ENCODE measurements around the gene HDAC9. TPM values are rescaled to one million over a fixed set of nuclear protein-coding genes. Genes with fewer than 3 reads are reported as not detected.

HDAC9 gene
- total and polyA plus RNA-seq, 7 experiments from 2014 or later: 0.08 to 32.1 (median 0.30) TPM

GRCh38 chr7:18489624-18490023 lies 5.9 kb upstream of the HDAC9 start:
- H3K9me3 Mint-ChIP-seq: peaks cover 0 to under 1% (median 0%) of the 10 kb centered on the region in 11 donors

GRCh38 chr7:18491871-18492270 lies 3.7 kb upstream of the HDAC9 start:
- H3K4me3 ChIP-seq (ENCODE audit: low read length): no peak overlapping the region
- H3K36me3 ChIP-seq (ENCODE audit: control insufficient read depth in 2 of 3, insufficient read depth in 3 of 3, low read length in 3 of 3): no peaks in the 10 kb centered on the region
- H3K4me1 ChIP-seq (ENCODE audit: control insufficient read depth in 2 of 2, insufficient read depth in 2 of 2, low read length in 2 of 2): peaks cover 0 to 4% of the 10 kb centered on the region in 2 donors
- H3K4me1 Mint-ChIP-seq: peaks cover 0 to 12% (median 9%) of the 10 kb centered on the region in 7 donors
- no peaks in the 10 kb centered on the region for H3K9me3 Mint-ChIP-seq
- ChIA-PET POLR2A (no interaction called here), CTCF (no interaction called here)
- intact Hi-C loops (cut with micrococcal nuclease): no loop called here
- H3K27me3 ChIP-seq (ENCODE audit: control insufficient read depth in 2 of 2, insufficient read depth in 2 of 2, low read length in 2 of 2): no peaks in the 10 kb centered on the region
- H3K27ac ChIP-seq (ENCODE audit: low read depth, low read length): no peak overlapping the region
- DNase-seq (no peak), ATAC-seq (no peak)
- no peaks in the 10 kb centered on the region for H3K36me3 Mint-ChIP-seq
- H3K4me3 Mint-ChIP-seq: no peak overlapping the region
- H3K27me3 Mint-ChIP-seq: peaks cover 0 to 7% (median 3%) of the 10 kb centered on the region in 5 donors
- no peak overlapping the region for H3K27ac Mint-ChIP-seq
- no peaks in the 10 kb centered on the region for H3K9me3 ChIP-seq (ENCODE audit: control insufficient read depth in 2 of 3, low read length in 3 of 3)

More at GRCh38 chr7:18489624-18490023, 5.9 kb upstream of the HDAC9 start:
- Histone ChIP-seq H3K4me3 (ENCODE audit: low read length) (no peak overlapping the region), H3K4me1 (ENCODE audit: control insufficient read depth in 2 of 2, insufficient read depth in 2 of 2, low read length in 2 of 2) (no peaks in the 10 kb centered on the region), H3K27me3 (ENCODE audit: control insufficient read depth in 2 of 2, insufficient read depth in 2 of 2, low read length in 2 of 2) (no peaks in the 10 kb centered on the region), H3K36me3 (ENCODE audit: control insufficient read depth in 2 of 3, insufficient read depth in 3 of 3, low read length in 3 of 3) (no peaks in the 10 kb centered on the region), H3K27ac (ENCODE audit: low read depth, low read length) (no peak overlapping the region), H3K9me3 (ENCODE audit: control insufficient read depth in 2 of 3, low read length in 3 of 3) (no peaks in the 10 kb centered on the region)
- no peak for DNase-seq
- ChIA-PET POLR2A (no interaction called here), CTCF (no interaction called here)
- Mint-ChIP-seq H3K27me3 (peaks cover 0 to 6% (median 0%) of the 10 kb centered on the region in 5 donors), H3K27ac (no peak overlapping the region), H3K4me3 (no peak overlapping the region), H3K36me3 (no peaks in the 10 kb centered on the region), H3K4me1 (peaks cover 0 to 2% (median 0%) of the 10 kb centered on the region in 7 donors)
- no peak for ATAC-seq
- intact Hi-C loops (cut with micrococcal nuclease): no loop called here

GRCh38 chr7:18494406-18494805 lies 1.1 kb upstream of the HDAC9 start:
- Histone ChIP-seq H3K27ac (ENCODE audit: low read depth, low read length) (no peak overlapping the region), H3K9me3 (ENCODE audit: control insufficient read depth in 2 of 3, low read length in 3 of 3) (no peaks in the 10 kb centered on the region), H3K4me3 (ENCODE audit: low read length) (no peak overlapping the region), H3K36me3 (ENCODE audit: control insufficient read depth in 2 of 3, insufficient read depth in 3 of 3, low read length in 3 of 3) (no peaks in the 10 kb centered on the region), H3K4me1 (ENCODE audit: control insufficient read depth in 2 of 2, insufficient read depth in 2 of 2, low read length in 2 of 2) (peaks cover 0 to 4% of the 10 kb centered on the region in 2 donors), H3K27me3 (ENCODE audit: control insufficient read depth in 2 of 2, insufficient read depth in 2 of 2, low read length in 2 of 2) (no peaks in the 10 kb centered on the region)
- DNase-seq: no peak
- intact Hi-C loops (cut with micrococcal nuclease): no loop called here
- Mint-ChIP-seq H3K9me3 (no peaks in the 10 kb centered on the region), H3K27me3 (peaks cover 0 to 7% (median 3%) of the 10 kb centered on the region in 5 donors), H3K27ac (no peak overlapping the region), H3K4me1 (peaks cover 0 to 12% (median 9%) of the 10 kb centered on the region in 7 donors), H3K36me3 (no peaks in the 10 kb centered on the region), H3K4me3 (no peak overlapping the region)
- no peak for ATAC-seq
- ChIA-PET POLR2A (no interaction called here), CTCF (no interaction called here)

- no peak for ATAC-seq
- ChIA-PET POLR2A (no interaction called here), CTCF (no interaction called here)
- intact Hi-C loops (cut with micrococcal nuclease): no loop called here
- no peaks in the 10 kb centered on the region for H3K36me3 Mint-ChIP-seq
- Histone ChIP-seq H3K4me3 (ENCODE audit: low read length) (no peak overlapping the region), H3K27ac (ENCODE audit: low read depth, low read length) (no peak overlapping the region), H3K9me3 (ENCODE audit: control insufficient read depth in 2 of 3, low read length in 3 of 3) (no peaks in the 10 kb centered on the region), H3K36me3 (ENCODE audit: control insufficient read depth in 2 of 3, insufficient read depth in 3 of 3, low read length in 3 of 3) (no peaks in the 10 kb centered on the region), H3K4me1 (ENCODE audit: control insufficient read depth in 2 of 2, insufficient read depth in 2 of 2, low read length in 2 of 2) (peaks cover 0 to 4% of the 10 kb centered on the region in 2 donors), H3K27me3 (ENCODE audit: control insufficient read depth in 2 of 2, insufficient read depth in 2 of 2, low read length in 2 of 2) (no peaks in the 10 kb centered on the region)
- H3K4me3 Mint-ChIP-seq: peak overlapping the region in 2 of 10 donors; percentile 48 to 64
- H3K27ac Mint-ChIP-seq: no peak overlapping the region
- no peaks in the 10 kb centered on the region for H3K9me3 Mint-ChIP-seq
- DNase-seq: peak in 1 of 9 donors; percentile 31
- peaks cover 0 to 12% (median 9%) of the 10 kb centered on the region in 7 donors for H3K4me1 Mint-ChIP-seq
- peaks cover 0 to 7% (median 3%) of the 10 kb centered on the region in 5 donors for H3K27me3 Mint-ChIP-seq
Observed at GRCh38 chr7:18494821-18495408, 634 bp upstream of the HDAC9 start.

- DNase-seq: no peak
- Mint-ChIP-seq H3K4me1 (peaks cover 0 to 12% (median 9%) of the 10 kb centered on the region in 7 donors), H3K4me3 (peak overlapping the region in 6 of 10 donors; percentile 7 to 64 (median 34)), H3K27me3 (peaks cover 0 to 7% (median 3%) of the 10 kb centered on the region in 5 donors), H3K27ac (no peak overlapping the region), H3K36me3 (no peaks in the 10 kb centered on the region), H3K9me3 (no peaks in the 10 kb centered on the region)
- H3K4me1 ChIP-seq (ENCODE audit: control insufficient read depth in 2 of 2, insufficient read depth in 2 of 2, low read length in 2 of 2): peaks cover 0 to 4% of the 10 kb centered on the region in 2 donors
- H3K27me3 ChIP-seq (ENCODE audit: control insufficient read depth in 2 of 2, insufficient read depth in 2 of 2, low read length in 2 of 2): no peaks in the 10 kb centered on the region
- intact Hi-C loops (cut with micrococcal nuclease): no loop called here
- no peak overlapping the region for H3K4me3 ChIP-seq (ENCODE audit: low read length)
- no peak for ATAC-seq
- POLR2A ChIA-PET: no interaction called here
- CTCF ChIA-PET: interaction anchor here (0.7 kb wide), 1 partner anchor 159 kb away, joined by 4 read pairs; no protein-coding TSS in a partner anchor
- H3K9me3 ChIP-seq (ENCODE audit: control insufficient read depth in 2 of 3, low read length in 3 of 3): no peaks in the 10 kb centered on the region
- no peak overlapping the region for H3K27ac ChIP-seq (ENCODE audit: low read depth, low read length)
- no peaks in the 10 kb centered on the region for H3K36me3 ChIP-seq (ENCODE audit: control insufficient read depth in 2 of 3, insufficient read depth in 3 of 3, low read length in 3 of 3)
Observed at GRCh38 chr7:18496341-18496700, 772 bp downstream of the HDAC9 start.

- ChIA-PET CTCF (interaction anchor here (0.7 kb wide), 1 partner anchor 158 kb away, joined by 4 read pairs; no protein-coding TSS in a partner anchor), POLR2A (no interaction called here)
- DNase-seq (no peak), ATAC-seq (no peak)
- peaks cover 0 to 4% of the 10 kb centered on the region in 2 donors for H3K4me1 ChIP-seq (ENCODE audit: control insufficient read depth in 2 of 2, insufficient read depth in 2 of 2, low read length in 2 of 2)
- no peak overlapping the region for H3K4me3 ChIP-seq (ENCODE audit: low read length)
- Mint-ChIP-seq H3K27ac (no peak overlapping the region), H3K9me3 (no peaks in the 10 kb centered on the region), H3K27me3 (peaks cover 0 to 7% (median 3%) of the 10 kb centered on the region in 5 donors), H3K36me3 (no peaks in the 10 kb centered on the region), H3K4me1 (peaks cover 0 to 12% (median 9%) of the 10 kb centered on the region in 7 donors), H3K4me3 (no peak overlapping the region)
- no peaks in the 10 kb centered on the region for H3K9me3 ChIP-seq (ENCODE audit: control insufficient read depth in 2 of 3, low read length in 3 of 3)
- no peak overlapping the region for H3K27ac ChIP-seq (ENCODE audit: low read depth, low read length)
- H3K36me3 ChIP-seq (ENCODE audit: control insufficient read depth in 2 of 3, insufficient read depth in 3 of 3, low read length in 3 of 3): no peaks in the 10 kb centered on the region
- no peaks in the 10 kb centered on the region for H3K27me3 ChIP-seq (ENCODE audit: control insufficient read depth in 2 of 2, insufficient read depth in 2 of 2, low read length in 2 of 2)
- intact Hi-C loops (cut with micrococcal nuclease): no loop called here
Observed at GRCh38 chr7:18497082-18497481, 1.5 kb downstream of the HDAC9 start.

- no peak overlapping the region for H3K27ac Mint-ChIP-seq
- peaks cover 0 to 4% of the 10 kb centered on the region in 2 donors for H3K4me1 ChIP-seq (ENCODE audit: control insufficient read depth in 2 of 2, insufficient read depth in 2 of 2, low read length in 2 of 2)
Observed at GRCh38 chr7:18497800-18498199, 2.3 kb downstream of the HDAC9 start.

More at GRCh38 chr7:18497800-18498199, 2.3 kb downstream of the HDAC9 start:
- no peaks in the 10 kb centered on the region for H3K9me3 ChIP-seq (ENCODE audit: control insufficient read depth in 2 of 3, low read length in 3 of 3)
- H3K27ac ChIP-seq (ENCODE audit: low read depth, low read length): no peak overlapping the region
- Mint-ChIP-seq H3K36me3 (no peaks in the 10 kb centered on the region), H3K4me1 (peaks cover 0 to 12% (median 9%) of the 10 kb centered on the region in 7 donors), H3K4me3 (no peak overlapping the region), H3K27me3 (peaks cover 0 to 7% (median 3%) of the 10 kb centered on the region in 5 donors), H3K9me3 (no peaks in the 10 kb centered on the region)
- intact Hi-C loops (cut with micrococcal nuclease): no loop called here
- ATAC-seq (no peak), DNase-seq (no peak)
- H3K4me3 ChIP-seq (ENCODE audit: low read length): no peak overlapping the region
- ChIA-PET POLR2A (no interaction called here), CTCF (no interaction called here)
- H3K27me3 ChIP-seq (ENCODE audit: control insufficient read depth in 2 of 2, insufficient read depth in 2 of 2, low read length in 2 of 2): no peaks in the 10 kb centered on the region
- H3K36me3 ChIP-seq (ENCODE audit: control insufficient read depth in 2 of 3, insufficient read depth in 3 of 3, low read length in 3 of 3): no peaks in the 10 kb centered on the region
